ENCODE data around the gene PRIM2. TPM values are rescaled to one million over a fixed set of nuclear protein-coding genes. Genes with fewer than 3 reads are reported as not detected.
"Not testable (repeated sequence)": the region's sequence is repeated elsewhere in the genome, so short reads cannot be mapped to it uniquely, and the experiment has no call there.

Gene PRIM2
- total RNA-seq, 2 donors from 2014 or later: 10.4 to 23.1 TPM

GRCh38 chr6:57496251-57496650, 178.8 kb downstream of the PRIM2 start:
- H3K9me3 ChIP-seq; H3K4me3 ChIP-seq; H3K4me1 ChIP-seq; DNase-seq; intact Hi-C loops (cut with DNase I); H3K36me3 ChIP-seq; H3K27me3 ChIP-seq; H3K9ac ChIP-seq (ENCODE audit: low read depth in 2 of 2, low read length in 2 of 2); H3K27ac ChIP-seq: not testable (repeated sequence)

- H3K27ac ChIP-seq, DNase-seq: not testable (repeated sequence)
These were observed 183.1 kb downstream of the PRIM2 start for GRCh38 chr6:57500368-57501021.

GRCh38 chr6:57502387-57502786, 185.0 kb downstream of the PRIM2 start:
- H3K9me3 ChIP-seq; H3K4me3 ChIP-seq; H3K27ac ChIP-seq; H3K27me3 ChIP-seq; H3K36me3 ChIP-seq; DNase-seq; H3K4me1 ChIP-seq; intact Hi-C loops (cut with DNase I); H3K9ac ChIP-seq (ENCODE audit: low read depth in 2 of 2, low read length in 2 of 2): not testable (repeated sequence)

More at GRCh38 chr6:57500368-57501021, 183.1 kb downstream of the PRIM2 start:
- H3K4me1 ChIP-seq; H3K9ac ChIP-seq (ENCODE audit: low read depth in 2 of 2, low read length in 2 of 2); H3K4me3 ChIP-seq; intact Hi-C loops (cut with DNase I); H3K27me3 ChIP-seq; H3K9me3 ChIP-seq; H3K36me3 ChIP-seq: not testable (repeated sequence)

GRCh38 chr6:57505251-57505650, 187.8 kb downstream of the PRIM2 start:
- H3K36me3 ChIP-seq; H3K4me1 ChIP-seq; H3K27ac ChIP-seq; intact Hi-C loops (cut with DNase I); H3K9ac ChIP-seq (ENCODE audit: low read depth in 2 of 2, low read length in 2 of 2); H3K27me3 ChIP-seq; DNase-seq; H3K9me3 ChIP-seq; H3K4me3 ChIP-seq: not testable (repeated sequence)

GRCh38 chr6:57510390-57510789, 193.0 kb downstream of the PRIM2 start:
- intact Hi-C loops (cut with DNase I); H3K27ac ChIP-seq; H3K36me3 ChIP-seq; H3K9ac ChIP-seq (ENCODE audit: low read depth in 2 of 2, low read length in 2 of 2); H3K9me3 ChIP-seq; H3K27me3 ChIP-seq; H3K4me3 ChIP-seq; H3K4me1 ChIP-seq; DNase-seq: not testable (repeated sequence)

- H3K27ac ChIP-seq; H3K4me3 ChIP-seq; H3K36me3 ChIP-seq; H3K9me3 ChIP-seq; H3K27me3 ChIP-seq; H3K9ac ChIP-seq (ENCODE audit: low read depth in 2 of 2, low read length in 2 of 2); DNase-seq; intact Hi-C loops (cut with DNase I); H3K4me1 ChIP-seq: not testable (repeated sequence)
These were observed 197.7 kb downstream of the PRIM2 start for GRCh38 chr6:57515171-57515570.

GRCh38 chr6:57515845-57516244, 198.4 kb downstream of the PRIM2 start:
- H3K4me1 ChIP-seq; H3K9me3 ChIP-seq; H3K9ac ChIP-seq (ENCODE audit: low read depth in 2 of 2, low read length in 2 of 2); H3K27ac ChIP-seq; intact Hi-C loops (cut with DNase I); DNase-seq; H3K36me3 ChIP-seq; H3K27me3 ChIP-seq; H3K4me3 ChIP-seq: not testable (repeated sequence)

- H3K9me3 ChIP-seq; H3K9ac ChIP-seq (ENCODE audit: low read depth in 2 of 2, low read length in 2 of 2); H3K36me3 ChIP-seq; H3K4me1 ChIP-seq; intact Hi-C loops (cut with DNase I); H3K27ac ChIP-seq; H3K4me3 ChIP-seq; H3K27me3 ChIP-seq; DNase-seq: not testable (repeated sequence)
These were observed 199.3 kb downstream of the PRIM2 start for GRCh38 chr6:57516776-57517175.

- H3K27ac ChIP-seq; H3K4me3 ChIP-seq; H3K36me3 ChIP-seq; H3K9me3 ChIP-seq; H3K9ac ChIP-seq (ENCODE audit: low read depth in 2 of 2, low read length in 2 of 2); H3K27me3 ChIP-seq; H3K4me1 ChIP-seq; DNase-seq; intact Hi-C loops (cut with DNase I): not testable (repeated sequence)
These were observed 201.8 kb downstream of the PRIM2 start for GRCh38 chr6:57519198-57519597.

GRCh38 chr6:57521085-57521484, 203.7 kb downstream of the PRIM2 start:
- H3K4me1 ChIP-seq; H3K9ac ChIP-seq (ENCODE audit: low read depth in 2 of 2, low read length in 2 of 2); H3K27ac ChIP-seq; H3K36me3 ChIP-seq; H3K9me3 ChIP-seq; H3K27me3 ChIP-seq; intact Hi-C loops (cut with DNase I); DNase-seq; H3K4me3 ChIP-seq: not testable (repeated sequence)

- H3K4me1 ChIP-seq; H3K27me3 ChIP-seq; H3K36me3 ChIP-seq; intact Hi-C loops (cut with DNase I); H3K27ac ChIP-seq; H3K9me3 ChIP-seq; H3K4me3 ChIP-seq; H3K9ac ChIP-seq (ENCODE audit: low read depth in 2 of 2, low read length in 2 of 2); DNase-seq: not testable (repeated sequence)
These were observed 205.8 kb downstream of the PRIM2 start for GRCh38 chr6:57523221-57523620.

- H3K9ac ChIP-seq (ENCODE audit: low read depth in 2 of 2, low read length in 2 of 2); H3K4me3 ChIP-seq; intact Hi-C loops (cut with DNase I); H3K36me3 ChIP-seq; H3K9me3 ChIP-seq; DNase-seq; H3K27me3 ChIP-seq; H3K4me1 ChIP-seq; H3K27ac ChIP-seq: not testable (repeated sequence)
These were observed 212.3 kb downstream of the PRIM2 start for GRCh38 chr6:57529755-57530154.

- H3K4me3 ChIP-seq; H3K4me1 ChIP-seq; H3K27me3 ChIP-seq; H3K9me3 ChIP-seq; H3K36me3 ChIP-seq; H3K9ac ChIP-seq (ENCODE audit: low read depth in 2 of 2, low read length in 2 of 2); H3K27ac ChIP-seq; DNase-seq; intact Hi-C loops (cut with DNase I): not testable (repeated sequence)
These were observed 215.2 kb downstream of the PRIM2 start for GRCh38 chr6:57532660-57533059.

- DNase-seq; H3K4me1 ChIP-seq; intact Hi-C loops (cut with DNase I); H3K4me3 ChIP-seq; H3K9ac ChIP-seq (ENCODE audit: low read depth in 2 of 2, low read length in 2 of 2); H3K9me3 ChIP-seq; H3K36me3 ChIP-seq; H3K27me3 ChIP-seq; H3K27ac ChIP-seq: not testable (repeated sequence)
These were observed 217.7 kb downstream of the PRIM2 start for GRCh38 chr6:57535121-57535520.

Measured in colonic mucosa (tissue), 4 donors.